NCI-H1417 treated with DMSO at 0.1 percent for 48 hours (cell line): Measurements from ENCODE around the gene RXFP4.
"Not testable (repeated sequence)": the region's sequence is repeated elsewhere in the genome, so short reads cannot be mapped to it uniquely, and the experiment has no call there.

Source experiments
- DNase-seq: peaks from one replicate; lab custom pipeline; 2025; lab: John Stamatoyannopoulos, UW

The RXFP4 gene

GRCh38 chr1:155978973-155979429 is 37.6 kb downstream of the RXFP4 start:
- no peak for DNase-seq

GRCh38 chr1:155979597-155980343 is 38.3 kb downstream of the RXFP4 start:
- DNase-seq = no peak

- DNase-seq = no peak
These were observed 40.0 kb downstream of the RXFP4 start for GRCh38 chr1:155981266-155982088.

- DNase-seq = no peak
These were observed 40.7 kb downstream of the RXFP4 start for GRCh38 chr1:155982106-155982505.

GRCh38 chr1:155983191-155984024 is 42.0 kb downstream of the RXFP4 start:
- no peak for DNase-seq

GRCh38 chr1:155984341-155984740 is 42.9 kb downstream of the RXFP4 start:
- DNase-seq = no peak

- DNase-seq = not testable (repeated sequence)
These were observed 43.6 kb downstream of the RXFP4 start for GRCh38 chr1:155984903-155985645.

- no peak for DNase-seq
These were observed 48.0 kb downstream of the RXFP4 start for GRCh38 chr1:155989242-155990004.

GRCh38 chr1:155990005-155990739 is 48.7 kb downstream of the RXFP4 start:
- no peak for DNase-seq
